NT2/D1 (cell line): Measurements from ENCODE around the gene FGF4.

Source experiments
- DNase-seq: peaks from one replicate; pipeline ENCODE4 v3.0.0-alpha.2; 2011; ENCODE audit warnings: low read depth, low spot score
- H3K27me3 ChIP-seq: 2 replicates; pipeline ENCODE4 v1.6.0; 2011; ENCODE audit warnings: mild to moderate bottlenecking; ENCODE audit not compliant: insufficient read length, insufficient read depth
- H3K36me3 ChIP-seq: 2 replicates; pipeline ENCODE4 v1.6.1; 2011; ENCODE audit warnings: mild to moderate bottlenecking, low read length, mixed read lengths; ENCODE audit not compliant: insufficient read depth, insufficient read length
- H3K4me1 ChIP-seq: 2 replicates; pipeline ENCODE4 v1.5.1; 2011; ENCODE audit not compliant: insufficient read depth, insufficient read length
- H3K4me3 ChIP-seq: 2 replicates; pipeline ENCODE4 v1.5.1; 2011; ENCODE audit warnings: low read depth; ENCODE audit not compliant: insufficient read length
- H3K9ac ChIP-seq: 2 replicates; pipeline ENCODE4 v1.6.0; 2011; ENCODE audit warnings: low read depth; ENCODE audit not compliant: insufficient read length
- H3K9me3 ChIP-seq: 2 replicates; pipeline ENCODE4 v1.5.1; 2011; ENCODE audit warnings: mild to moderate bottlenecking, low read length; ENCODE audit not compliant: insufficient read depth
- SUZ12 ChIP-seq: IDR thresholded peaks from 2 replicates; pipeline ENCODE4 v1.6.1; 2011; ENCODE audit not compliant: insufficient read length, insufficient read depth; ENCODE audit errors: extremely low read depth
- YY1 ChIP-seq: IDR thresholded peaks from 2 replicates; pipeline ENCODE4 v1.6.1; 2011; ENCODE audit not compliant: insufficient read length, insufficient read depth
- ZNF274 ChIP-seq: IDR thresholded peaks from 2 replicates; pipeline ENCODE4 v1.6.1; 2011; ENCODE audit warnings: mild to moderate bottlenecking, low read depth, low read length

Gene FGF4

DNA sequence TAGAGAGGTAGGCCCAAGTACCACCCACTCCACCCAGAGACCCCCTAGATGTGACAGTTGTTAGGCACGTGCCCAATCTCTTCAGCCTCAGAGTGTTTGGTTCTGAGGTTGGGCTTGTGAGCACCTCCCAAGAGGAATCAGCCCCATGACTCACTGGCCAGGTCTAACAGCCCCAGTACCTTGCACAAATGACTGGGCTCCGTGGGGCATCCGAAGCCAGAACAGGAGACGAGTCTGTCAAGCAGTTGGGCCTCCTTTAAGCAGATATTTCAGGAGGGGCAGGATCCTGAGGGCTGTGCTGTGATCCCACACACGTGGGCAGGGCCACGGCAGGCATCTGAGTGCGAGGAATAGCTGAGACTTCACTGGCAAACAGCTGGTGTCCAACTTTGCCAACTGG, 42.2 kb downstream of the FGF4 start:
- Histone ChIP-seq H3K4me3 (no peak overlapping the region), H3K9ac (no peak overlapping the region), H3K36me3 (no peaks in the 10 kb centered on the region), H3K9me3 (peaks cover 14% of the 10 kb centered on the region), H3K27me3 (peaks cover 3% of the 10 kb centered on the region), H3K4me1 (no peaks in the 10 kb centered on the region)
- DNase-seq: no peak
- TF ChIP-seq SUZ12 (no peak), YY1 (no peak), ZNF274 (no peak)

DNA sequence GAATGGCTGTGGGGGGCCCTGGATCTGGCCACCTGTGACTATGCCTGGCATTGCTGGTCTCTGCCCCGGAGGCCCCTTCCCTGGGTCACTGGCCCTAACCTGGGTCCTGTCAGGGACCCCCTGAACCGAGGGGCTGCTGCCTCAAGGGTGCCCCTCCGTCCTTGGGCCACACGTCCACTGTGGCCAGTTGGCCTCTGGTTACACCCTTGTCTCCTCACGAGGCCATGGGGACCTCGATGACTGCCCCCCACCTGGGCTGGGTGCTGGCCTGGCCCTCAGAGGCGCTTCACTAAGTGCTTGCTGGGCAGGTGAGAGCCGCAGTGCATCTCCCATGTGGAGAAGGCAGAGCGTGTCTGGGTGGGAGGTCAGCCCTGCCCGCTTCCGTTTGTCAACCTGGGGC, 44.0 kb downstream of the FGF4 start:
- no peak for DNase-seq
- H3K9me3 ChIP-seq: peaks cover 14% of the 10 kb centered on the region
- TF ChIP-seq YY1: no peak
- TF ChIP-seq ZNF274: no peak
- TF ChIP-seq SUZ12: no peak
- H3K36me3 ChIP-seq: no peaks in the 10 kb centered on the region
- H3K9ac ChIP-seq: no peak overlapping the region
- H3K4me1 ChIP-seq: peaks cover 4% of the 10 kb centered on the region
- H3K27me3 ChIP-seq: peaks cover 3% of the 10 kb centered on the region
- H3K4me3 ChIP-seq: no peak overlapping the region

DNA sequence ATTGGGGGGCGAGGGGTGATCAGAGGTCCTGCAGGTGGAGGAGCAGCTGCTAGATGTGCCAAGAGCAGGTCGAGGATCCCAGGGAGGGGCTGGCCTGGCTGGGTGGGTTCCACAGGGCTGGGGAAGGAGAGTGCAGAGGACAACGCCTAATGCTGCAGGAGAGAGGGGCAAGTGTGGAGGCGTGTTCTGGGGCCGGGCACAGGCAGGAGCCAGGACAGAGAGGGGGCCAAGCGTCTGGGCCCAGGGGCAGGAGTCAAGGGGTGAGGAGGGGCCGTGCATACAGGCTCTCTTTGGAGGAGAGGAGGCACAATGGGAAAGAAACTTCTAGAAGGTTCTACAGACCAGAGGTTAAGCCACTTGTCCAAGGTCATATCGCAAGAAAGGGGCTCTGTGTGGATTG, 44.6 kb downstream of the FGF4 start:
- Histone ChIP-seq H3K9me3 (peaks cover 14% of the 10 kb centered on the region), H3K36me3 (no peaks in the 10 kb centered on the region), H3K4me1 (peaks cover 5% of the 10 kb centered on the region), H3K27me3 (peaks cover 3% of the 10 kb centered on the region), H3K4me3 (no peak overlapping the region), H3K9ac (no peak overlapping the region)
- DNase-seq: no peak
- no peak for TF ChIP-seq SUZ12
- no peak for TF ChIP-seq YY1
- no peak for TF ChIP-seq ZNF274

DNA sequence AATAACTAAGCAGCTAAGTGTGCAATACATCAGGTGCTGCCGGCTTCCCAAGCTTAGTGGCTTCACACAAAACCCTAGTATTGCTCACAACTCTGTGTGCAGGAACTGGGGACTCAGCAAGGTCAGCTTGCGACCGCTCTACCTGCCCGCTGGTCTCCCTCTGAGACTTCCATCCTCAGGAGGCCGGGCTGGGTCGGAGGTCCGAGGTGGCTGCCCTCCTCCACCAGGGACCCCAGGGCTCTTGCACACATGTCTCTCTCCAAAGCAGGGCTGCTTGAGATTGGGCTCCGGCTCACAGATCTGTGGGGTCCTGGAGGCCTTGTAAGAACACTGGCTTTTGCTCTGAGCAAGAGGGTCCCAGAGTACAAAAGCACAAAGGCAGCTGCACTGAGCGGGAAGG, 45.9 kb downstream of the FGF4 start:
- Histone ChIP-seq H3K9ac (no peak overlapping the region), H3K4me3 (no peak overlapping the region), H3K36me3 (no peaks in the 10 kb centered on the region), H3K9me3 (peaks cover 6% of the 10 kb centered on the region; the same call in 1 of the 2 replicates), H3K27me3 (peaks cover 3% of the 10 kb centered on the region), H3K4me1 (peaks cover 5% of the 10 kb centered on the region)
- no peak for TF ChIP-seq YY1
- TF ChIP-seq ZNF274: no peak
- no peak for TF ChIP-seq SUZ12
- no peak for DNase-seq

DNA sequence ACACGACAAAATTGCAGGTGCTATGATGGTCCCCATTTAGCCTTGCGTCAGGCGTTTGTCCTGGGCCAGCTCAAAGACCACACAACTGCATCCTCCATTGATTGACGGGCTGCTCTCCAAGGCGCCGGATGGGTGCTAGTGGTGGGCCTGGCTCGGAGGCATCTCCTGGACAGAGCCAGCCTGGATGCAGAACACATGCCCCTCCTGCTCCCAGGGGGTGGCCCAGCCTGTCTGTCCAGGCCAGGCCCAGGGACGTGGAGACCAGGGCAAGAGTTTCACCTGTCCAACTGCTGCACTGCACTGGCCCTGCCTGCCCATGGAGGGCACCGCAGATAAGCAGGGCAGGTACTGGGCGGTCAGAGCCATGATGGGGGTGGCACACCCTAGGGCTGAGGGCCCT, 47.9 kb downstream of the FGF4 start:
- H3K36me3 ChIP-seq: no peaks in the 10 kb centered on the region
- no peak for TF ChIP-seq ZNF274
- TF ChIP-seq YY1: no peak
- no peak for TF ChIP-seq SUZ12
- H3K9me3 ChIP-seq: no peaks in the 10 kb centered on the region
- H3K4me3 ChIP-seq: no peak overlapping the region
- no peak overlapping the region for H3K9ac ChIP-seq
- H3K27me3 ChIP-seq: peaks cover 3% of the 10 kb centered on the region
- peaks cover 5% of the 10 kb centered on the region for H3K4me1 ChIP-seq
- no peak for DNase-seq

DNA sequence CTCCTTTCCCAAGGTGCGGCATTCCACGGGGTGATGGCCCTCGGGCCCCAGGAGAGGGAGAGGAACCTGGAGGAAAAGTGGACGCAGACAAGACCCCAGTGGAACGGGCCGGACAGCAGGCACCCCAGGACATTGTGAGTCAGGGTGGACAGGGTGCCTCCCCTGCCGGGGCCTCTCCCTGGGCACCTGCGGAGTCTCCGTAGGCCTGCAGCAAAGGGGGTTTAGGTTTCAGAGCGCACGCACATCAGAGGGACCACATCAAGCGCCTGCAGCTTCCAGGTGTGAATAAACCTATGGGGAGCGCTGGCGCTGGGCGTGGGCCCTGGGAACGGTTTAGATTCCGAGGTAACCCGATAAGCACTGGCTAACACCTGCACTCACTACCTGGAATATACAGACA, 48.7 kb downstream of the FGF4 start:
- DNase-seq: no peak
- TF ChIP-seq YY1 (no peak), SUZ12 (no peak), ZNF274 (no peak)

DNA sequence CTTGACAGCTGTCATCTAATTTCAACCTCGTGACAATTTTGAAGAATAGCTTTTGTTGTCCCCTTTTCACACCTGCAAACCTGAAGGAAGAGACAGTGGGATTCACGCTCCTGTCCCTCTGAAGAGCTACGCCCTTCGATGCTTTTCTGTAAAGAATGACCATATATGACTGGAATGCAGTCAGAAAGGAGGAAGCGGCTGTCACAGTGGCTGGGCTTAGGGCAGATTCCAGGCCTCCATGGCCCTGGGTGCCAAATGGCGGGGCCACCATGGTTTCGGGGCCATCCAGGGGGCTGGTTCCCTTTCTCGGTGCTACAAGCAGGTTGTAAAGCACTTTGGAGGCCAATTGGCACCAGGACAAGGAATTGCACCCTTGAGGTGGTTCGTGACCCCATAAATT, 49.1 kb downstream of the FGF4 start:
- H3K4me3 ChIP-seq: no peak overlapping the region
- H3K4me1 ChIP-seq: peaks cover 5% of the 10 kb centered on the region
- no peak for TF ChIP-seq YY1
- no peak for TF ChIP-seq ZNF274
- no peak for TF ChIP-seq SUZ12
- DNase-seq: no peak
- H3K36me3 ChIP-seq: no peaks in the 10 kb centered on the region
- peaks cover 3% of the 10 kb centered on the region for H3K27me3 ChIP-seq
- no peaks in the 10 kb centered on the region for H3K9me3 ChIP-seq
- H3K9ac ChIP-seq: no peak overlapping the region

More for the DNA sequence above, 48.7 kb downstream of the FGF4 start:
- Histone ChIP-seq H3K4me1 (peaks cover 5% of the 10 kb centered on the region), H3K4me3 (no peak overlapping the region), H3K27me3 (peaks cover 3% of the 10 kb centered on the region), H3K9ac (no peak overlapping the region), H3K9me3 (no peaks in the 10 kb centered on the region), H3K36me3 (no peaks in the 10 kb centered on the region)

DNA sequence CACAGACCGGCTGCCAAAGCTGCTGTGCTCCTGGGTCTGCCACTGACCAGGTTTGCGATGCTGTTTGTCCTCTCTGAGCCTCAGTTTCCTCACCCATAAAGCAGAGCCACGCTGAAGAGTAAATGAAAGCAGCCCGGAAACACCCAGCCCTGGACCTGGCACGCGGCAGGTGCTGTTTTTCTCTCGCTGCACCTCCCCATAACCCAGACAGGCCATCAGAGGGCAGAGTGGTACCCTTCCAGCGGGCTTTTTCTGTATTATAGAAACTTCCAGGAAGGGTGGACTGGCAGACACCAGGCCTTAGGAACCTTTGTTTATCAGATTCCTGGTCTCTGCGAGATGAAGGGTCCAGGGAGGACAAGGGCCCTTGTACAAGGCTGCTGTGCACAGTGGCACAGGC, 53.4 kb downstream of the FGF4 start:
- H3K27me3 ChIP-seq: peaks cover 21% of the 10 kb centered on the region

More for the DNA sequence above, 53.4 kb downstream of the FGF4 start:
- no peaks in the 10 kb centered on the region for H3K36me3 ChIP-seq
- no peak overlapping the region for H3K4me3 ChIP-seq
- H3K4me1 ChIP-seq: peaks cover 9% of the 10 kb centered on the region
- no peak overlapping the region for H3K9ac ChIP-seq
- DNase-seq: no peak
- TF ChIP-seq SUZ12: no peak
- TF ChIP-seq ZNF274: no peak
- no peak for TF ChIP-seq YY1
- no peaks in the 10 kb centered on the region for H3K9me3 ChIP-seq
